ENCODE data around the gene NXPH1.

- TF ChIP-seq, protein P1, sequence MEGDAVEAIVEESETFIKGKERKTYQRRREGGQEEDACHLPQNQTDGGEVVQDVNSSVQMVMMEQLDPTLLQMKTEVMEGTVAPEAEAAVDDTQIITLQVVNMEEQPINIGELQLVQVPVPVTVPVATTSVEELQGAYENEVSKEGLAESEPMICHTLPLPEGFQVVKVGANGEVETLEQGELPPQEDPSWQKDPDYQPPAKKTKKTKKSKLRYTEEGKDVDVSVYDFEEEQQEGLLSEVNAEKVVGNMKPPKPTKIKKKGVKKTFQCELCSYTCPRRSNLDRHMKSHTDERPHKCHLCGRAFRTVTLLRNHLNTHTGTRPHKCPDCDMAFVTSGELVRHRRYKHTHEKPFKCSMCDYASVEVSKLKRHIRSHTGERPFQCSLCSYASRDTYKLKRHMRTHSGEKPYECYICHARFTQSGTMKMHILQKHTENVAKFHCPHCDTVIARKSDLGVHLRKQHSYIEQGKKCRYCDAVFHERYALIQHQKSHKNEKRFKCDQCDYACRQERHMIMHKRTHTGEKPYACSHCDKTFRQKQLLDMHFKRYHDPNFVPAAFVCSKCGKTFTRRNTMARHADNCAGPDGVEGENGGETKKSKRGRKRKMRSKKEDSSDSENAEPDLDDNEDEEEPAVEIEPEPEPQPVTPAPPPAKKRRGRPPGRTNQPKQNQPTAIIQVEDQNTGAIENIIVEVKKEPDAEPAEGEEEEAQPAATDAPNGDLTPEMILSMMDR (IDR thresholded peaks at IDR 0.05; ENCODE audit: low read depth, low read length, poor library complexity, severe bottlenecking): no peak
- TF ChIP-seq EZH2phosphoT487 (IDR thresholded peaks at IDR 0.05; ENCODE audit: borderline replicate concordance, low read length): no peak
Observed at GRCh38 chr7:8536431-8536830, 103.0 kb downstream of the NXPH1 start.
